Activated CD8-positive, alpha-beta memory T cell treated with anti-CD3 and anti-CD28 coated beads for 48 hours (primary cell): Measurements from ENCODE around the gene SLC5A6.
"Not testable (repeated sequence)": the region's sequence is repeated elsewhere in the genome, so short reads cannot be mapped to it uniquely, and the experiment has no call there.

Experiments
- DNase-seq, 3 experiments: peaks; one replicate each; pipeline ENCODE4 v3.0.0-alpha.2; 2020; ENCODE audit warnings: low read depth in 2 of 3, low spot score in 2 of 3

The SLC5A6 gene

DNA sequence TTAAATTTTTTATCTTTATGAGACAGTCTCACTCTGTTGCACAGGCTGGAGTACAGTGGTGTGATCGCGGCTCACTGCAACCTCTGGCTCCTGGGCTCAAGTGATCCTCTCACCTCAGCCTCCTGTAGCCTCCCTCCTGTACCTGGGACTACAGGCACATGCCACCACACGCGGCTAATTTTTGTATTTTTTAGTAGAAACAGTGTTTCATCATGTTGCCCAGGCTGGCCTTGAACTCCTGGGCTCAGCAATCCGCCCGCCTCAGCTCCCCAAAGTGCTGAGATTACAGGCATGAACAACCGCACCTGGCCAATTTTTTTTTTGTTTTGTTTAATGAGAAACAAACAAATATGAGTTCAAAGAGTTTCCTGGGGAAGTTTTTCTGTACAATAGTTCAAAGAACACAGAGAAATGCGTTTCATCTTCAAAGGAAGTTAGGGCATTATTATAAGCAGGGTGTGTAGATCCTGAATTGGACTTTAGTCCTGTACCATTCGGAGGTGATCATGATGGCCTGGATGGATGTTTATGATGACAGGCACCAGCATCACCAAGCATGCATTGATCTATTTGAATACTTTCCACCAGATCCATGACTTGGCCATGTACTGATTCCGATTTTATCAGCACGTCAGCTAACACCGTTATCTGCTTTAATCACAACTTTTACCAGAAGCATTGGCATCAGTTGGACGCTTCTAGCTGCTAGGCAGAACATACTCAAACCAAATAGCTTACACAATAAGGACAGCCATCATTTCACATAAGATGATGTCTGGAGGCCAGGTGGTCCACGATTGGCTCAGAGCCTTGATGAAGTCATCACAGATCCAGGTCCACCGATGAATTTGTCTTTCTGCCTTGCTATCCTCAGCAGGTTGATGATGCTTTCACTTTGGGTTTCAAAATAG lies 34.4 kb downstream of the SLC5A6 start:
- DNase-seq, result no peak

DNA sequence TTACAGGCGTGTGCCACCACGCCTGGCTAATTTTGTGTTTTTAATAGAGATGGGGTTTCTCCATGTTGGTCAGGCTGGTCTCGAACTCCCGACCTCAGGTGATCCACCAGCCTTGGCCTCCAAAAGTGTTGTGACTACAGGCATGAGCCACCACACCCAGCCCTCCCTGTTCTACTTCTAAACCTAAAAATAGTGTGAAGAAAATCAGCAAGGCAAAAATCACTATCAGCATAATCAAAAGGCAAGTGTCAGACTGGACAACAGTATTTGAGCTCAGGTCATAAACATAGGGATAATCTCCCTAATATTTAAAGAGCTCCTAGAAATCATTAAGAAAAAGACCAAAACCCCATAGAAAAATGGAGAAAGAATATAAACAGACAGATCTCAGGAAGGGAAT lies 36.3 kb downstream of the SLC5A6 start:
- not testable (repeated sequence) for DNase-seq

DNA sequence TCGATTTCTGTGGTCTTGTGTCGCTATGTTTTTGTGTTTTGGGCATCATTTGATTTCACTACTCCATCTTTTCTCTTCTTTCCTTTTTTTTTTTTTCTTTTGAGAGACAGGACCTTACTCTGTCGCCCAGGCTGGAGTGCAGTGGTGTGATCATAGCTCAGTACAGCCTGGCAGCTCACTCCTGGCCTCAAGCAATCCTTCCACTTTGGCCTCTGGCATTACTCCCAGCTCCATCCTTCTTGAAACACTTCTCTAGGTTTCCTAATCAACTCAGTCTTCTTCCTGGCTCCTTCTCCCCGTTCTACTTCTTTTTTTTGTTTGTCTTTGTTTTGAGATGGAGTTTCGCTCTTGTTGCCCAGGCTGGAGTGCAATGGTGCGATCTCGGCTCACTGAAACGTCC lies 36.7 kb downstream of the SLC5A6 start:
- DNase-seq, result no peak

GRCh38 chr2:27174638-27175037 lies 37.4 kb downstream of the SLC5A6 start:
- no peak for DNase-seq

- no peak for DNase-seq
These were observed 40.7 kb downstream of the SLC5A6 start for GRCh38 chr2:27171351-27171848.

- no peak for DNase-seq
These were observed 41.3 kb downstream of the SLC5A6 start for GRCh38 chr2:27170581-27171337.

DNA sequence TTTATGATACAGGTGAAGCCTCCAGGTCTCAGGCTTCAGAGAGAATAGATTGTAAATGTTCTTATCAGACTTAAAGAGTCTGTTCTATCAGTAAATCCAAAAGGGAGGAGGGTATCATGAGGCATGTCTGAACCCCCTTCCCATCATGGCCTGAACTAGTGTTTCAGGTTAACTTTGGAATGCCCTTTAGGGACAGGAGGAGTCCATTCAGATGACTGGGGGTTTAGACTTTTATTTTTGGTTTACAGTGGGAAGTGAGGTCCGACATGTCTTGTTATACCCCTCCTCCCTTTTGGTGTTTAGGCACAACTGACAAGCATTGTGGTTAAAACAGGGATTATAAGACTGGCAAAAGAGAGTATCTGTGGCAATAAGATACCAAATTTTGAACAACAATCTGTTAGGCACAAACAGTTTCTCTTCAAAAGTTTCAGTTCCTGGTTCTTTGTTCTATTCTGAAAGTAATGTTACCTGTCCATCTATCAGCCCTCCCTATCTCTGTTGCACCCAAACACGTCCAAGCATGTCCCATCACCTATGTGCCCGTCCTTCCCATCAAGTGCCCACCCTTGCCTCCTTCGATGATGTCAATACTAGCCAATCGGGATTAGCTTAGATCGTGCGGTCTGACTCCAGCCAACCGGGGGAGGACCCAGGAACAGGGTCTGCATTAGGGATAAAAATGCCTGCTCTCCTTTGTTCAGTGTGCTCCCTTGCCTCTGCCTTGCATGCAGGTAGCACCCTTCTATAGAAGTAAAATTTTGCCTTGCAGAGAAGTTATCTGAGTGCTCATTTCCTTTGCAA lies 46.9 kb downstream of the SLC5A6 start:
- no peak for DNase-seq

DNA sequence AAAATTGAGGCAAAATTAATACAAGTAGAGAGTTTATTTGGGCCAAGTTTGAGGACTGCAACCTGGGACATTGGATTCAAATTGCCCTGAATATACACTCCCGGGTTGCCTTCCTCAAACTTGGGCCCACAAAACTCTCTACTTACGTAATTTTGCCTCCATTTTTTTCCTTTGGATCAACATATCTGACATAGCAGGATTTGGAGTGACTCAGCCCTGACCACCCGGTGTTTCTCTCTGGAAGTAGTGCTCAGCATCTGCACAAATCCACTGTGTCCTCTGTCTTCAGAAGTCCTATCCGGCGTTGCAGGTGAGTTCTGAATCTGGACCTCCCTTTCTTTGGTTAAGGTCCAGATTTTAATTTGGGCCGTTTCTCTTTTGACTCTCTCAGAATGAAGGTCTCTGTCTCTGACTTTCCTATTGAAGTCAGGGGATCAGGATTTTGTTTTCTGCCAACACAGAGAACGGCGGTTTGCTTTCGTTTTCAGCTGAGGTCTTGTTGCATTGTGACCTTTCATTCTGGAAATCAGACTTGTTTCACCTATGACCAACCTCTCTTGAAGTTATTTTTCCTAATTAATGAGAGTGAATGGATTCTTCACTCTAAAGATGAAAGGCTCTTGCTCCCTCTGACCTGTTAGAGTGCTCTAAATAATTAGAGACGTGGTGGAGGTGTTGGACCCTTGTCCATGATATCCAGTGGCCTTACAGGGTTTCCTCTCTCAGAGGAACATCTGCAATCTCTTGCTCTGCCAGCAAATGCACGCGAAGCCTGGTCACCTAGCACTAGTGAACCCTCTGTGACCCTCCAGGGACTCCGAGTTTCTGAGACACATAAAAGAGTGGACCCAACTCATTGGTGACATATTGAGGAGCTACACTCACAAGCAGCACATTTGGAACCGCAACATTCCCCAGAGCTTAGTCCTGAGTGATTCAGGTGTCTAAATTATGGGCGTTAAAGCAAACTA lies 49.6 kb downstream of the SLC5A6 start:
- no peak for DNase-seq

DNA sequence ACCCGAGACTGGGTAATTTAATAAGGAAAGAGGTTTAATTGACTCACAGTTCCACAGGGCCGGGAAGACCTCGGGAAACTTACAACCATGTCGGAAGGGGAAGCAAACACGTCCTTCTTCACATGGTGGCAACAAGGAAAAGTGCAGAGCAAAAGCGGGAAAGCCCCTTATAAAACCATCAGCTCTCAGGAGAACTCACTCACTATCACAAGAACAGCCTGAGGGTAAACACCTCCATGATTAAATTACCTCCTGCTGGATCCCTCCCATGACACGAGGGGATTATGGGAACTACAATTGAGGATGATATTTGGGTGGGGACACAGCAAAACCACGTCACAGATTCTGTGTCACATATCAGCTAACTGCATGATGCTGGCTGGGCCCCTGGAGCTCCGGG lies 51.9 kb downstream of the SLC5A6 start:
- no peak for DNase-seq

- no peak for DNase-seq
These were observed 52.8 kb downstream of the SLC5A6 start for GRCh38 chr2:27159271-27159670.

GRCh38 chr2:27158468-27158867 lies 53.6 kb downstream of the SLC5A6 start:
- DNase-seq, result no peak

- no peak for DNase-seq
These were observed 57.0 kb downstream of the SLC5A6 start for GRCh38 chr2:27155069-27155520.

DNA sequence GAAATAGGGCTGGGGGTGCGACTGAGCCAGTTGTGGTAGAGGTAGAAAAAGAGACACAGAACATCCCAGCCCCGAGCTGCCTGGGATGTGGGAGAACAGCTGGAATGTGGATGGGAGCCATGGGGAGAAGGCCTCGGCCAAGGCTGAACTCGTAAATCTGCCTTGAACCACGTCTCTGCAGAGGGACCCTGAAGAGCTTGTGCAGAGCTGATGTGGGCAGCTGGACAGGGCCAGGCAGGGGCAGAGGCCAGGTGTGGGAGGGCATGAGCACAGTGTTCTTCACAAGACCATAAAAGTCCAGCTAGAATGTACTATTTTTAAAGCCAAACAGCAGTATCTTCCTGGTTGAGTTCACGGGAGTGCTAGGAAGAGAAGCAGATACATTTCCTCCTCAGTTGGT lies 57.6 kb downstream of the SLC5A6 start:
- DNase-seq, result no peak

- no peak for DNase-seq
These were observed 59.1 kb downstream of the SLC5A6 start for GRCh38 chr2:27152796-27153464.

DNA sequence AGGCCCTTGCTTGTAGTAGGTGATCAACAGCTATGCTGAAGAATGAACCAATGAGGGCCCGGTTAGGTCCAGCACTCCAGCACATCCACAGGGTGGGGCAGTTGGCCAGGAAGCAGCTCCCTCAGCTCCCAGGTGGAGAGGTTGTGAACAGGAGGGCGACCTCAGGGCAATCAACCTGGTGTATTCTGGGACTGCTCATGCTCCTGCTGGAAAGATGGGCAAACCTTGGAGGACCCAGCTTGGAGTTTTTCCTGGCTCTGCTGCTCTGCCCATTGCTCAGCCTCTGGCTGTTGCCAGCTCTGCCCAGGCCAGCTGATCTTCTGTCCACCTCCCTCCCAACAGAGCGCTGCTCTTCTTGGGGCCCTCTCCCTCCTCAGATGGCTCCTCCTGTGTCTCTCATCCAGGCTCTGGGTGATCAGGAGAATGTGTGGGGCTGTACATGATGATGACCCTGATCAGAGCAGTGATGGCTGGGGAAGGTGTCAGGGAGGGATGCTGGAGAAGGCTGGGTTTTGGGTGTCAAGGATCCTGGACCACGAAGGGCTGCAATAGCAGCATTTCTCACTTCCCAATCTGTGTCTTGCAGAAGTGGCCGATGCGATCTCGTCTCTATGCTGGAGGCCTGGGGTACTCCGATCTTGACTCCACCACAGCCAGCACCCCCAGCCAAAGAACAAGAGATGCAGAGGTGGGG lies 59.8 kb downstream of the SLC5A6 start:
- DNase-seq, result no peak

- DNase-seq, result no peak
These were observed 61.3 kb downstream of the SLC5A6 start for GRCh38 chr2:27150639-27151230.
